Hippocampal formation (tissue), 2 donors: Measurements from ENCODE around the gene HSP90AB1.
"Not testable (repeated sequence)": the region's sequence is repeated elsewhere in the genome, so short reads cannot be mapped to it uniquely, and the experiment has no call there.

Source experiments
- DNase-seq, 2 donors: peaks; one replicate each; lab custom pipeline; 2025; lab: John Stamatoyannopoulos, UW

Gene HSP90AB1

GRCh38 chr6:44222486-44223318 lies 24.2 kb upstream of the HSP90AB1 start:
- no peak for DNase-seq

GRCh38 chr6:44223319-44224028 lies 23.4 kb upstream of the HSP90AB1 start, which contains the start of gene SLC29A1:
Gene SLC29A1 (plus strand): TSS chr6:44223595. CDS start chr6:44227314, 3,719 bp downstream.
- peak; percentile 36 to 60 for DNase-seq

- DNase-seq, result no peak
These were observed 22.6 kb upstream of the HSP90AB1 start for GRCh38 chr6:44224029-44224964.

- DNase-seq, result no peak
These were observed 22.0 kb upstream of the HSP90AB1 start for GRCh38 chr6:44224965-44225305.

DNA sequence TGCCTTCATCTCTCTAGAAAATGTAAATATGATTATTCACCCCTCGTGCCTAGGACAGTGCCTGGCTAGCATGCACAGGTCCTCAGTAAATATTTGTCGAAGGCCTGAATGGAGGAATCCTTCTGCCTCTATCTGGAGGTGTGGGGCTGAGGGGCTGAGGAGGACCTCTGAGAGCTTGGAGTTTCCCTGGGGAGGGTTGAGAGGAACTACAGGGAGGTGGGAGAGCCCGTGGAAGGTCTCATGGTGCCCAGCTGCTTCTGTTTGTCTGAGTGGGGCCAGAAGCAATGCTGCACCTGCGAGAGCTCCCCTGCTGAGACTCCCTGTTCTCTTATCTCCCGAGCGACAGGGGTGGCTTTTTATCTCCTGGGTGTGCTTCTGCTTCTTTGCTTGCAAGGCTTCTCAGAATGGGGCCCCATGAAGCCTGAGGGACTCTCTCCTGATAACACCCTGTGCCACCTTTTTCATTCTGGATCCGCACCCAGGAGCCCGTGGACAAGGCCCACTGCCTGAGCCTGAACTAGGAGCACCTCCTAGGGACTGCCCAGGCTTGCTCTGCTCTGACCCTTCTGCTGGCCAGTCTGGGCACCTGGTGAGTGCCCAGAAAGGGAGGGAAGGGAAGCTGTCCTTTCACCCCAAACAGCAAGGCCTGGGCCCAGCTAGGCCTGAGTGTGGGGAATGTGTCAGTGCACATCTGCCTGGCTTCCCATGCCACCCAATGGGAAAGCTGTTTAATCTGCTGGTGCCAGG lies 21.1 kb upstream of the HSP90AB1 start:
- no peak for DNase-seq

DNA sequence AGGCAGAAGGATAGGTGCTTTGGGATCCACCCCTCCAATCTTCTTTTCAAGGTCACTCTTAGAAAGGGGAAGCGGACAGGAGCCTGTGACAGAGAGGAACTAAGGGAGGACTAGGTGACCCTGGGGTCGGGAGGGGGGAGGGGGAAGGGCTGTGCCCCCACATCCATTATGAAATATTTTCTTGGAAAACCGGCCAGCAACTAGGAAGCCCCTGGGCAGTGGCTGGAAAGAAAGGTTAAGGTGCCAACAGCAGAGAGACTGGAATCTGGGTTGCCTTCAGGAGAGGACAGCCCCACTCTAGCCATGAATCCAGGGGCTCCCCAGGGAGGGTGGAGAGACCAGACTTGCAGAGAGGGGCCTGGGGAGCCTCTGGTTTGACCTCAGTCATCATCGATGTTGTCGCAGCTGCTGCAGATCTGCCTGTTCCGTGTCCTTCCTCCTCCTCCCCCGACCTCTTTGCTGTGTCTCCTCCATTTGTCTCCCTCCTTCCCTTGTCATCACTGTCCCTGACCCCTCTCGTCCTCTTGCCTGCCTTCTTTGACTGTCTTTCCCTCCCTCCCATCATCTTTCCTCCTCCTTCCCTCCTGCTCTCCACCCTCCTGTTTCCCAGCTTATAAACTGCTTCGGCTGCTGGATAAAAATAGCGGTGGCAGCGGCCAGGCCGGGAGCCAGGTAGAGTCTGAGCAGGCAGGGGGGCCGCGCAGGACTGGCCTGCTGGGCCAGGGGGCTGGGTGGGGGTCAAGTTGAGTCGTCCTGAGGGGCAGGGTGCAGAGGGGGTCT lies 20.3 kb upstream of the HSP90AB1 start:
- DNase-seq, result no peak

- DNase-seq, result no peak
These were observed 19.6 kb upstream of the HSP90AB1 start for GRCh38 chr6:44227148-44227793.

GRCh38 chr6:44228031-44228430 lies 18.9 kb upstream of the HSP90AB1 start:
- no peak for DNase-seq

DNA sequence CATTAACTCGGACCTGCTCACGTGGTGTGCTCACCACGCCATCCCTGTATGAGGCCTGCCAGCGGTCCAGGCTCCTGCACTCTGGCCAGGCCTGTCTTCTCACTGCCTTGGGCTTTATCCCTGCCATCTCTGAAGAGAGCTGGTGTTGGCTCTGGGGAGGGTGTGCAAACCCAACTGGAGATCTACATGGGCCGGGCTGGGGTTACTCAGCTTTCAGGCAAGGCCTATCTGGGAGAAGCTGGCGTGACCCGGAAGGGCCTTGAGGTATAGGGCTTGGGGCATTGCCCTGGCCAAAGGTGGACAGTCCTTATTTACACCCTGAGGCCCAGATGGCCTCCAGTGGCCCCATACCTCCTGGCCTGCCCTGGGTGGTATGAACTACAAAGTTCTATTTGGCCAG lies 18.5 kb upstream of the HSP90AB1 start:
- DNase-seq, result no peak

DNA sequence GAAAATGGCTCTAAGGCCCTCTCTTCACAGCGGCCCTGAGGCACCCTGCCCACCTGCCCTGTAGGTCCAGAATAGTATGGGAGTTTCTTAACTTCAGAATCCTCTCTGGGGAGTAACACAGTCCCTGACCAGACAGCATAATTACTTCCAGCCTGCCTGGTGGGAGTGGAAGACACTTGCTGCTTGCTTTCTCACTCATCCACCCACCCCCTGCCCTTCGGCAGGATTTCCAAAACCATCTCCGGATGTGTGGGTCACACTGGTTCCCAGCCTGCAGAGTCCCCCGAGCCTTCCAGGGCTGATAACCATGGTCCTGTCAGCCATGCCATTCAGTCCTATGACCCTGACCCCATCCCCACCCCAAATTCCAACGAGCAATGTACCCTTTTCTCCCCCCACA lies 18.1 kb upstream of the HSP90AB1 start:
- no peak for DNase-seq

- no peak for DNase-seq
These were observed 17.4 kb upstream of the HSP90AB1 start for GRCh38 chr6:44229376-44230033.

GRCh38 chr6:44230034-44230675 lies 16.7 kb upstream of the HSP90AB1 start:
- no peak for DNase-seq

DNA sequence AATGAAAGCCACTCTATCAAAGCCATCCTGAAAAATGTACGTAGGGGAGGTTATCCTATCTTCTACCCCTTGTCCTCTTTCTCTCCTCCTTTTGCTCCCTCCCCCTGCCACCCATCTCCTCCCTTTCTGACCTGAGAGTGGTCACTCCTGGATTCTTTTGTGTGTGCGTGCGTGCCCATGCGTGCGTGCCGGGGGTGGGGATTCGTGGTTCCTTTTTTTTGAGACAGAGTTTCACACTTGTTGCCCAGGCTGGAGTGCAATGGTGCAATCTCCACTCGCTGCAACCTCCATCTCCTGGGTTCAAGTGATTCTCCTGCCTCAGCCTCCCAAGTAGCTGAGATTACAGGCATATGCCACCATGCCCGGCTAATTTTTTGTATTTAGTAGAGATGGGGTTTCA lies 15.5 kb upstream of the HSP90AB1 start:
- DNase-seq, result not testable (repeated sequence)

- DNase-seq, result no peak
These were observed 14.0 kb upstream of the HSP90AB1 start for GRCh38 chr6:44232676-44233566.

DNA sequence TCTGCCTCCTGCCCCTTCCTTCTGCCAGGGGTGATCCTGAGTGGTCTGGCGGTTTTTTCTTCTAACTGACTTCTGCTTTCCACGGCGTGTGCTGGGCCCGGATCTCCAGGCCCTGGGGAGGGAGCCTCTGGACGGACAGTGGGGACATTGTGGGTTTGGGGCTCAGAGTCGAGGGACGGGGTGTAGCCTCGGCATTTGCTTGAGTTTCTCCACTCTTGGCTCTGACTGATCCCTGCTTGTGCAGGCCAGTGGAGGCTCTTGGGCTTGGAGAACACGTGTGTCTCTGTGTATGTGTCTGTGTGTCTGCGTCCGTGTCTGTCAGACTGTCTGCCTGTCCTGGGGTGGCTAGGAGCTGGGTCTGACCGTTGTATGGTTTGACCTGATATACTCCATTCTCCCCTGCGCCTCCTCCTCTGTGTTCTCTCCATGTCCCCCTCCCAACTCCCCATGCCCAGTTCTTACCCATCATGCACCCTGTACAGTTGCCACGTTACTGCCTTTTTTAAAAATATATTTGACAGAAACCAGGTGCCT lies 13.3 kb upstream of the HSP90AB1 start:
- no peak for DNase-seq

DNA sequence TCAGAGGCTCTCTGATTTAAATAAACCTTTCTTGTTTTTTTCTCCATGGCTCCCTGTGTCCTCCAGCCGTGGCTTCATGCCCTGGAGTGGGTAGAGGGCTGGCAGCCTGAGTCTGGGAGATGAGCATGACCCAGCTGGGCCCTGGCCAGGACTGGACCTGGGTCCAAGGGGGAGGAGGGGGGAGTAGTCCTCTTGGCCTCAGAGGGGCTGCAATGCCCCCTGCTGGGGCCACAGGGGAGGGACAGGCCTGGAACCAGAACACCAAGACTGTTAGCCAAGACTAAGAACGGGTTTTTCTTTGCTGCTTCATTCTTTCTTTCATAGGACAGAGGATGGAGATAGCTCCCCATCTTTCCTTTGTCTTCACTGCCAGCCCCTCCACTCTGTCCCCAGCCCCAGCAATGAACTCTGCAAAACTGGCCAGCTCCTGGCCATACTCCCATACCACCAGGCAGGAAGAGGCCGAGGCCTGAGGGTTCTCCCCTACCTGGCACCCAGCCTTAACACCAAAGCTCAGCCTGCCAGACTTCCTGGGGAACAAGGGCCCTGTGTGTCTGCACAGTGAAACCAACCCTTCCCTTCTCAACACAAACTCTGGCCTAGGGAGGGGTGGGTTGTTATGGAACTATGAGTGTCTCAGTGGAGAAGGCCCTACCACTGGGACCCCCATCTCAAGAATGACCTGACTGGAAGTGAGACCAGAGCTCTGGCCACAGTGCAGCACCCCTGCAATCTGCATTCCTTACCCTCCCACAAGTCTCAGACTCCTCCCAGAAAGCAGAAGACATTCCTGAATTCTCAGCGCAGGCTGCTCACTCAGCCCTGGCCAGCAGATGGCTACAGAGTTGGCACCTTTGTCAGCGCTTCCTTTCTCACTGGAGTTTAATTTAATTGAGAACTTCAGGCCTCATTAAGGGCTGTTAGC lies 12.5 kb upstream of the HSP90AB1 start:
- peak; percentile 86 to 87 for DNase-seq

- no peak for DNase-seq
These were observed 11.6 kb upstream of the HSP90AB1 start for GRCh38 chr6:44235269-44235668.
